WTC11 (cell line): Measurements from ENCODE around the gene ATF3. TPM values are rescaled to one million over a fixed set of nuclear protein-coding genes. Genes with fewer than 3 reads are reported as not detected.

Experiments used
- ATAC-seq: fragments of 200-7000 bp; cut with Tn5 transposase; 2 replicates; pipeline ENCODE4 v1.10.0; 2021; ENCODE audit warnings: mild to moderate bottlenecking, moderate library complexity
- CTCF ChIA-PET: fragments of 300-600 bp; sonication (Branson Sonifier 250); formaldehyde crosslinking; loops from one replicate; lab custom pipeline; 2021; ENCODE audit warnings: antibody characterized with exemption; lab: Charles Lee
- POLR2A ChIA-PET: fragments of 350-600 bp; sonication (Branson Sonifier 250); formaldehyde crosslinking; loops from one replicate; lab custom pipeline; 2021; ENCODE audit warnings: antibody characterized with exemption; lab: Charles Lee
- DNase-seq: peaks from one replicate; pipeline ENCODE4 v3.0.0; 2021; ENCODE audit warnings: low spot score
- H3K27ac Mint-ChIP-seq: 2 replicates; pipeline ENCODE4 v1.8.0; 2021; ENCODE audit warnings: mixed read lengths
- H3K27me3 Mint-ChIP-seq: 2 replicates; pipeline ENCODE4 v1.8.0; 2021; ENCODE audit warnings: low read depth, mild to moderate bottlenecking, moderate library complexity, mixed read lengths
- H3K36me3 Mint-ChIP-seq: 2 replicates; pipeline ENCODE4 v1.8.0; 2021; ENCODE audit warnings: mixed read lengths
- H3K4me1 Mint-ChIP-seq: 2 replicates; pipeline ENCODE4 v1.8.0; 2022; ENCODE audit warnings: mixed read lengths
- H3K4me3 Mint-ChIP-seq: 2 replicates; pipeline ENCODE4 v1.8.0; 2021; ENCODE audit warnings: mild to moderate bottlenecking, moderate library complexity, mixed read lengths
- H3K9me3 Mint-ChIP-seq: 2 replicates; pipeline ENCODE4 v1.8.0; 2021; ENCODE audit warnings: mixed read lengths
- CREB1 ChIP-seq: sonication (generic); formaldehyde crosslinking; IDR thresholded peaks from 2 replicates; pipeline ENCODE4 v1.8.0; 2023; ENCODE audit warnings: mild to moderate bottlenecking, missing genetic modification reagents
- GABPB1 ChIP-seq: sonication (generic); formaldehyde crosslinking; IDR thresholded peaks from 2 replicates; pipeline ENCODE4 v1.8.1; 2023; ENCODE audit warnings: mild to moderate bottlenecking, missing genetic modification reagents
- IRF1 ChIP-seq: sonication (generic); formaldehyde crosslinking; IDR thresholded peaks from 2 replicates; pipeline ENCODE4 v1.8.0; 2023; ENCODE audit warnings: missing genetic modification reagents
- NR1H2 ChIP-seq: sonication (generic); formaldehyde crosslinking; IDR thresholded peaks from 2 replicates; pipeline ENCODE4 v1.9.0; 2021; ENCODE audit warnings: mild to moderate bottlenecking, moderate library complexity, missing genetic modification reagents
- NR3C1 ChIP-seq: sonication (generic); formaldehyde crosslinking; conservative IDR thresholded peaks from 2 replicates; pipeline ENCODE4 v1.8.1; 2023; ENCODE audit warnings: low read depth, mild to moderate bottlenecking, missing genetic modification reagents
- OVOL2 ChIP-seq: fragments of 250-450 bp; sonication (Bioruptor Pico); IDR thresholded peaks from 2 replicates; pipeline ENCODE4 v1.9.0; 2021; ENCODE audit warnings: mild to moderate bottlenecking, borderline replicate concordance
- PRRX2 ChIP-seq: fragments of 250-450 bp; sonication (Bioruptor Pico); IDR thresholded peaks from 2 replicates; pipeline ENCODE4 v1.8.0; 2021; ENCODE audit warnings: mild to moderate bottlenecking
- SMAD4 ChIP-seq: sonication (generic); formaldehyde crosslinking; IDR thresholded peaks from 2 replicates; pipeline ENCODE4 v1.8.0; 2022; ENCODE audit warnings: mild to moderate bottlenecking, missing genetic modification reagents
- ZBTB43 ChIP-seq: sonication (generic); formaldehyde crosslinking; IDR thresholded peaks from 2 replicates; pipeline ENCODE4 v1.8.1; 2023; ENCODE audit warnings: mild to moderate bottlenecking, missing genetic modification reagents
- ZNF396 ChIP-seq: fragments of 250-450 bp; sonication (Bioruptor Pico); IDR thresholded peaks from 2 replicates; pipeline ENCODE4 v1.8.0; 2021; ENCODE audit warnings: mild to moderate bottlenecking, moderate library complexity, borderline replicate concordance
- ZNF423 ChIP-seq: fragments of 250-450 bp; sonication (Bioruptor Pico); IDR thresholded peaks from 2 replicates; pipeline ENCODE4 v2.1.2; 2022; ENCODE audit warnings: mild to moderate bottlenecking, moderate library complexity
- ZNF532 ChIP-seq: fragments of 250-450 bp; sonication (Bioruptor Pico); IDR thresholded peaks from 2 replicates; pipeline ENCODE4 v1.9.0; 2021; ENCODE audit warnings: mild to moderate bottlenecking, borderline replicate concordance
- ZSCAN18 ChIP-seq: fragments of 250-450 bp; sonication (Bioruptor Pico); IDR thresholded peaks from 2 replicates; pipeline ENCODE4 v2.1.2; 2022; ENCODE audit warnings: mild to moderate bottlenecking, moderate library complexity
- total RNA-seq: library from RNA; stranded (reverse); gene quantifications from 3 replicates; pipeline ENCODE4 v1.2.3, GENCODE V29; 2021
- TF ChIP-seq, protein P1 (sequence below): sonication (generic); formaldehyde crosslinking; IDR thresholded peaks from 2 replicates; pipeline ENCODE4 v1.8.0; 2022; ENCODE audit warnings: missing genetic modification reagents
- TF ChIP-seq, protein P2 (sequence below): sonication (generic); formaldehyde crosslinking; IDR thresholded peaks from 2 replicates; pipeline ENCODE4 v1.8.1; 2023; ENCODE audit warnings: mild to moderate bottlenecking, missing genetic modification reagents, moderate library complexity

ATF3 gene
- total RNA-seq, 1 experiment from 2014 or later = 19.4 TPM

DNA sequence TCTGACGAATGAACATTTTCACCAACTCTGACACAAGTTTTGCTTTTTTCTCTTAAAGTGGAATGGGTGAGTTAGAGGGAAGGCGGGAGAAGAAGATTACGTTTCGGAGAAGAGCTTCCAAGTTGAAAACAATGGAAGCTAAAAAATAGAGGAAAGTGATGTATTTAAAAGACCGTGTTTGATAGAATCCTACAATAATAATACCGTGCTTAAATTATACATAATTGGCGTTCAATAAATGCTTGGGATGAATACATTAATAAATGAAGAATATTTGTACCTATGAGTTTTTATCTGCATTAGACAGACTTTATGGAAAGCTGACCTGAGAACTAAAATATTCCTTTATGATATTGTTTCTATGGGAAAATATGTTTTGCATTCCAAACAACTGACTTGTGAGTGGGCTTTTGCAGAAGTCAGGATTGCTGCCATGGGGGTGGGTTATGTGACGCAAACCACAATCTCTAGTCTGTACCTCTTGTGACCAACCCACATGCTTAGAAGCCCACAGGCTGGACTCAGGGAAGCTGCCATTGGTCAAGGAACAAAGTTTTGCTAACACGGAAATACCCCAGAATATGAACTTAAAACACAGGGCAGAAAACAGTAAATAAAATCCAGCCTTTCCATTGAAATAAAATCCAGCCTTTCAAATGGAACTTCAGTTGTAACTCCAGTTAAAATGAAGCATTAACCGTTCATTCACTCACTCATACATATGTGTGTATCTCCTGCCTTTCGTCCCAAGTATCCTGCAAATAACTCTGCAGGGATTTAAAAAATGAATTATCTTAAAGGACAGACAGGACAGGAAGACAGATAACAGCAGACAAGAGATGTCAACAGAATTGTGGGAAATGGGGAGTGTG lies 21.3 kb upstream of the ATF3 start (continued):
- TF ChIP-seq ZSCAN18 = no peak
- TF ChIP-seq, all 79 proteins: peak for 0

GRCh38 chr1:212587888-212588510 lies 20.6 kb upstream of the ATF3 start:
- Mint-ChIP-seq H3K27me3 (no peaks in the 10 kb centered on the region), H3K9me3 (no peaks in the 10 kb centered on the region; the same call in 1 of the 2 replicates), H3K4me1 (peaks cover 27% of the 10 kb centered on the region), H3K4me3 (no peak overlapping the region), H3K36me3 (no peaks in the 10 kb centered on the region), H3K27ac (no peak overlapping the region)
- no peak for TF ChIP-seq SMAD4 (CRISPR knock-in tag)
- no peak for TF ChIP-seq NR1H2
- TF ChIP-seq, protein P1, sequence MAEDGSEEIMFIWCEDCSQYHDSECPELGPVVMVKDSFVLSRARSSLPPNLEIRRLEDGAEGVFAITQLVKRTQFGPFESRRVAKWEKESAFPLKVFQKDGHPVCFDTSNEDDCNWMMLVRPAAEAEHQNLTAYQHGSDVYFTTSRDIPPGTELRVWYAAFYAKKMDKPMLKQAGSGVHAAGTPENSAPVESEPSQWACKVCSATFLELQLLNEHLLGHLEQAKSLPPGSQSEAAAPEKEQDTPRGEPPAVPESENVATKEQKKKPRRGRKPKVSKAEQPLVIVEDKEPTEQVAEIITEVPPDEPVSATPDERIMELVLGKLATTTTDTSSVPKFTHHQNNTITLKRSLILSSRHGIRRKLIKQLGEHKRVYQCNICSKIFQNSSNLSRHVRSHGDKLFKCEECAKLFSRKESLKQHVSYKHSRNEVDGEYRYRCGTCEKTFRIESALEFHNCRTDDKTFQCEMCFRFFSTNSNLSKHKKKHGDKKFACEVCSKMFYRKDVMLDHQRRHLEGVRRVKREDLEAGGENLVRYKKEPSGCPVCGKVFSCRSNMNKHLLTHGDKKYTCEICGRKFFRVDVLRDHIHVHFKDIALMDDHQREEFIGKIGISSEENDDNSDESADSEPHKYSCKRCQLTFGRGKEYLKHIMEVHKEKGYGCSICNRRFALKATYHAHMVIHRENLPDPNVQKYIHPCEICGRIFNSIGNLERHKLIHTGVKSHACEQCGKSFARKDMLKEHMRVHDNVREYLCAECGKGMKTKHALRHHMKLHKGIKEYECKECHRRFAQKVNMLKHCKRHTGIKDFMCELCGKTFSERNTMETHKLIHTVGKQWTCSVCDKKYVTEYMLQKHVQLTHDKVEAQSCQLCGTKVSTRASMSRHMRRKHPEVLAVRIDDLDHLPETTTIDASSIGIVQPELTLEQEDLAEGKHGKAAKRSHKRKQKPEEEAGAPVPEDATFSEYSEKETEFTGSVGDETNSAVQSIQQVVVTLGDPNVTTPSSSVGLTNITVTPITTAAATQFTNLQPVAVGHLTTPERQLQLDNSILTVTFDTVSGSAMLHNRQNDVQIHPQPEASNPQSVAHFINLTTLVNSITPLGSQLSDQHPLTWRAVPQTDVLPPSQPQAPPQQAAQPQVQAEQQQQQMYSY = no peak
- TF ChIP-seq IRF1 = no peak
- TF ChIP-seq GABPB1 (CRISPR knock-in tag) = no peak
- no peak for TF ChIP-seq ZNF532
- TF ChIP-seq ZNF423 (CRISPR knock-in tag) = no peak
- no peak for TF ChIP-seq NR3C1 (CRISPR knock-in tag)
- TF ChIP-seq OVOL2 (CRISPR knock-in tag) = no peak
- TF ChIP-seq ZNF396 (CRISPR knock-in tag) = no peak
- TF ChIP-seq, protein P2, sequence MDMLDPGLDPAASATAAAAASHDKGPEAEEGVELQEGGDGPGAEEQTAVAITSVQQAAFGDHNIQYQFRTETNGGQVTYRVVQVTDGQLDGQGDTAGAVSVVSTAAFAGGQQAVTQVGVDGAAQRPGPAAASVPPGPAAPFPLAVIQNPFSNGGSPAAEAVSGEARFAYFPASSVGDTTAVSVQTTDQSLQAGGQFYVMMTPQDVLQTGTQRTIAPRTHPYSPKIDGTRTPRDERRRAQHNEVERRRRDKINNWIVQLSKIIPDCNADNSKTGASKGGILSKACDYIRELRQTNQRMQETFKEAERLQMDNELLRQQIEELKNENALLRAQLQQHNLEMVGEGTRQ (CRISPR knock-in tag) = no peak
- no peak for TF ChIP-seq CREB1 (CRISPR knock-in tag)
- TF ChIP-seq PRRX2 (CRISPR knock-in tag) = no peak
- no peak for TF ChIP-seq ZBTB43 (CRISPR knock-in tag)
- ATAC-seq = peak; percentile 53
- DNase-seq = no peak
- ChIA-PET POLR2A (no interaction called here), CTCF (interaction anchor here (2.1 to 3.3 kb wide), 3 partner anchors 21 to 111 kb away, joined by 5 to 14 read pairs (median 11); partner anchors contain the start of gene ATF3)
